Stimulated activated CD8-positive, alpha-beta memory T cell treated with anti-CD3 and anti-CD28 coated beads, Interleukin-15, amount 100 ng/mL, for 1 hour (primary cell): ENCODE results near the gene FNIP2.

Source experiments
- DNase-seq: peaks from one replicate; pipeline ENCODE4 v3.0.0-alpha.2; 2020; ENCODE audit warnings: low read depth

The FNIP2 gene

DNA sequence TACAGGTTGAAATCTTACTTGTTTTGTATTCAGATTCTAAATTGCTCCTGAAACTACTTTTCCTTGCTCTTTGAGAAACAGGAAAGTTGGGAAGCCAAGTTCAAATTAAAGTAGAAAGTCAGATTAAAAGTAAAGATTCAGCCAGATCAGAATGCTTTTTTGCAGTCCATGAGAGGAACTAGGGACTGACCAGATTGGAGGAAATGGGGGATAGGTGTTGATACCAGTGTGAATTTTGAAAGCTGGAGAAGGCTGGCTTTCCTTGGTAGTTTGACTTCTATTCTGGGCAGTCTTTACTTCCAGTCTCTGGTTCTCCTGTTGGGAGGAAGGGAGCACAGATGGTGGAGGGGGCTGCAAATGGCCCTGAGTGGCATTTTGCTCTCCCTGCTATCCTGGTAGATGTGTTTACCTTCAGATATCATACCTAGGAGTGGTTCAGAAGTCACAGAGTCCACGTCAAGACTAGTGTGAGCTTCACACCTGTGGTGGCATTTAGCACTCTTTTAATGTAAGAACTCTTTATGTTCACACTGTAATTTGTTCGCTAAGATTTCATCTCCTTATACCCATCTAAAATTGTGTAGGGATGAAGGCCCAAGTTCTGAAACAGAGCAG lies 68.8 kb downstream of the FNIP2 start:
- DNase-seq, result no peak

DNA sequence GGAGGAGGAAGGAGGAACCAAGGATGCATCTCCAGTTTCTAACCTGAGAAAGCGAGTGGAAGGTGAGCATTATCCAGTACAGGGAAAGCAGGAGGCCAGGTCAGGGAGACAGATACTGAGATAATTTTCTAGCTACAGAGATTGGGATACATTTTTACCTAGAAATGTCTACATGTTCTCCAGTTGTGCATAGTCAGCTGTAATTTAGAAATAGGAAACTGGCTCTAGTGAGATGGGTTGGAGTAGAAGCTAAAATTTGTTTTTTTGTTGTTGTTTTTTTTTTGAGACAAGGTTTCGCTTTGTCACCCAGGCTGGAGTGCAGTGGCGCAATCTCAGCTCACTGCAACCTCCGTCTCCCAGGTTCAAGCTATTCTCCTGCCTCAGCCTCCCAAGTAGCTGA lies 71.3 kb downstream of the FNIP2 start:
- DNase-seq, result no peak

DNA sequence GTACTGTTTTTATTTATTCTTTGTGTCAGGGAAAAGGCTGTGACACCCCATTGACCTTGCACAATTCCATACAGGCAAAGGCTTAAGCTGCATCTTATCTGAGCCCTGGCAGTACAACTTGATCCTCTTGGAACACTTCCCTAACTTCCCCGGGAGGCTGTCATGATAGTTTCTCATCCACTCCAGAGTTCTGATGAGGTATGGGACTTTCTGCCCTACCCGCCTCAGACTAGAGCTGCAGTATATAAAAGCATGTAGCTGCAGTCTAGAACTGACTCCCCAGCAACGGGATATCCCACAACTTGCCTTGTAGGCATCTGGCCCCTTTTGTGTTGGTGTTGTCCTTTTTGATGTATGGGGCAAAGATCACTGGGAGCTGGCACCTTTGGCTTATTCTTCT lies 72.7 kb downstream of the FNIP2 start:
- no peak for DNase-seq

DNA sequence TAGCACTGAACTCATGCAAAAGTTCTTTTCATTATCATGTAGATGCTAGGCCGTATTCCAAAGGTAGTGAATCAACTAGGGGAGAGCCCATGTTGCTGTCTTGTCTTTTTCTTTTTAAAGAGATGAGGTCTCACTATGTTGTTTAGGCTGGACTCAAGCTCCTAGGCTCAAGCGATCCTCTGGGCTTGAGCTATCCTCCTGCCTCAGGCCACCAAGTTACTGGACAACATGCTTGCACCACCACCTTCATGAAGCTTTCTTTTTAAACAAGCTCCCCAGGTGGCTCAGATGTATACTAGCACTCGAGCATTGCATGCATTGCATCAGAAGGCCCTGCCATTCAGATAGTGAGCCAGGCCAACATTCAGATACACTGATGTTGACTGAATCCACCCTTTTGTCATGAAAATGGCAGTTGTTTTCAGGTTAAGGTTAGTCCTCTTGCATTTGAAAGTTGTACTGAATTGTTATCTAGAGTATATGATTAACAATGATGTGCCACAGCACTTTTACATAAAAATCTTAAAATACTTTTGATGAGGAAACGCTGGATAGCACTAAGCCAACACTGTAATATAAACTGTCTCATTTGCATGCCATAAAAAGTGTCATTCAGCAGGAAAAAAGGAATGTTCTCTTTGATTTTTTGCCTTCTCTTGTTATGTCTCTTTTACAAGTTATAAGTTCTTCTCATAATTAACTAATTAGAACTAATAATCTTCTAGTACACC lies 76.7 kb downstream of the FNIP2 start:
- no peak for DNase-seq

DNA sequence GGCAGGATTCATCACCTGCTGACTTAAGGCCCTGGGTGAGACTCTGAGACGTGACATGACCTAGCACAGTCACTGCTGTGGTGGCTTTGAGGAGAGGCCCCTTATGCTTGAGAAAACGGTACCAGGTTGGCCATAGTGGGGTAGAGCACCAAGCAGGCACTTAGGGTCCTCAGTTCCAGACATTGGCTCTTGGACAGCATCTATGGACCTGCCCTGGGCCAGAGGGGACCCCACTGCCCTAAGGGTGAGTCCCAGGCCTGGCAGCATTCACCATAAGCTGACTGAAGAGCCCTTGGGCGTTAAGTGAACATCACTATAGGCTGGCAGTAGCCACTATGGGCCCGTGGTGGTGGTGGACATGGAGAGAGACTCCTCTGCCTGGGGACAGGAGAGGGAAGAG lies 78.7 kb downstream of the FNIP2 start:
- DNase-seq, result no peak

DNA sequence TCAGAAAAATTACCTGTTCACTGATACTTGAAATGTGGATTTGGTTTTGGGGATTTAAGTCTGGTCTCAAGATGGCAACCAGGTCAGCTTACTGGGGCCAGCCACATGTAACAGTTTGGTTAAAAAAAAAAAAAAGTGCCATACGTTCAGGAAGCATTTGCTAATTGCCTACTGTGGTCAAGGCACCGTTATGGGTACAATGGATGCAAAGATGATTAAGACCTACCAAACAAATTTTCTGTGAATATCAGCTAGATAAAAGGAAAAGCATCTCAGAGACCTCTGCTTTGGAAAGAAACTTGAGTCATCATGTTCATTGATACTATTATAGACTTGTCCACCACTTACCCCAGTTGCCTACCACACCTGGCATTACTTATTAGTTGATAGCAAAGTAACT lies 80.9 kb downstream of the FNIP2 start:
- no peak for DNase-seq

DNA sequence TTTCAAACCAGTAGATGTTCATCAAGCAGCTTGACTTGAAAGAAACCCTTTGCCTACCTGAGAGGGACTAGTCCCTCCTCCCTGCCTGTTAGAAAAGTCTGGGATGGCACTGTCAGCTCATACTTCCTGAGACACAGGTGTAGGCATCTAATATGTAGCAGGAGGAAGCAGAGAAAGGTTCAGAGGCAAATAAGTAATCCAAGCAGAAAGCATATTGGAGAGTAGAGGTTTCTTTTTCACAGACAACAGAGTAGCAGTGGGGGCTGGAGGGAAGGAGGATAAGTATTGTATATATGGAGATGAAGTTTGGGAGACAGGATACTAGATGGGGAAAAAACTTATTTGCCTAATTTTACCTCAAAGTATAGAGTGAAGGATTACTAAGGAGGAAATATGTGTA lies 81.5 kb downstream of the FNIP2 start:
- DNase-seq, result no peak

DNA sequence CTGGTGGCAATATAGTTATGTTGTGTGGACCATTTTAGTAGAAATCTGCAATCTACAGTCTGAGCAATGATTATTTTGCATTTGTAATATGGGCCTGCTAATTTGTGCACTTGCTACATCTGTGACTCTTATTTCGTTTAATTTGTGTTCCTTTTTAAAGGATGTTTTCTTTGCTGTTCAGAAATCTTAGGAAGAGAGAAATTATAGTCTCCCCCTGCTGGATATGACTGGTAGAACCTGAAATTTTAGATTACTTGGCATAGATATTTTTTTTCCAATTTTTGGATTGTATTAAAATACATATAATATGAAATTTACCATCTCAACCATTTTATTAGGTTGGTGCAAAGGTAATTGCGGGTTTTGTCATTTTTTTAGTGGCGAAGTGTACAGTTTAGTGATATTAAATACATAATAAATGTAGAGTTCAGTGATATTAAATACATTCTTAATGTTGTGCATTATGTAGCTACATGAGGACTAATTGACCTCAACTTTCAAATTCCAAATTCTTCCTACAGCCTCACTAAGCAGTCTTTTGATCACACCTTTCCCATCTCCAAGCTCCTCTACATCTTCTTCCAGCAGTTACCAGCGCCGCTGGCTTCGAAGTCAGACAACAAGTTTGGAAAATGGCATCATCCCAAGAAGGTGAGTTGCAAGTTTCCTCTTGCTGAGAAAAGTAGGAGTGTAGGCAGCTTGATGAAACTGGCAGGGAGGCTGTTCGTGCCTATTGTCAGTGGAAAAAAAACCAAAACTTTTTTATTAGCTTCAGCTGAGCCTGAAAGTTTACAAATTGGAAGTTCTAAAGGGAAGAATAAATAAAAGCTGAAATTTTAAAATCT lies 82.2 kb downstream of the FNIP2 start:
- DNase-seq, result no peak

DNA sequence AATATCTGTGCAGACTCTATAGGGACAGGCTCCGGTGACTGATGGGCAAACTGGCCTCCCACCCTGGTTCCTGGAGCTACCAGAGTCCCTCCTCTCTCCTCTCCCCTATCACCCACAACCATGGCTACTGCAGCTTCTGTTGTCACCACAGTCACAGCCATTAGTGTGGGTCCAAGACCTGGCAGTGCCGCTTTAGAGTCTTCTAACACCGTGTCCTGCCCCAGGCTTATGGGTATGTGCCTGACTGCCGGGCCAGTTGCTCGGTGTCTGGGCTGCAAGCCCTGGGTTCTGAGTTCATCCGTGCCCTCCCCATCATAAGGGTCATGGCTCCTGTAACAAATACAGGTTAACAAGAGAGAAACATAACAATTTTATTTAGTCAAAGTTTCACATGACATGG lies 85.4 kb downstream of the FNIP2 start:
- DNase-seq, result no peak

DNA sequence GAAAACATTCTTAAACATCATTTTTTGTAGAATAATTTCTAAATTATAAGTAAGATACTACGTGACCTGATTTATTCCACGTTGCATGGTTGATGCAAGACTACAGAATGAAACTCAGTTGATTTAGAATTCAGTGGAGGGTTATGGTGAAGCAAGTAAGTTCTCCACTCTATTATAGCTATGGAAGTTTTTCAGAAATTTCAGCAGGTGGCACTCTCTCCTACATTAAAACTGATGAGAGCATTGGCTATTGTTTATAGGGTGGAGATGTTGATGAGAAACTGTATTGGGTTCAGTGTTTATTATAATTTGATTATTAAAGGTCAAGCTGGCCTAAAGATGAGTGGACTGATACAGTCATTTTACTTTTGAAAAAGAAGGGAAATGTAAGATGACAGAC lies 88.0 kb downstream of the FNIP2 start:
- no peak for DNase-seq

DNA sequence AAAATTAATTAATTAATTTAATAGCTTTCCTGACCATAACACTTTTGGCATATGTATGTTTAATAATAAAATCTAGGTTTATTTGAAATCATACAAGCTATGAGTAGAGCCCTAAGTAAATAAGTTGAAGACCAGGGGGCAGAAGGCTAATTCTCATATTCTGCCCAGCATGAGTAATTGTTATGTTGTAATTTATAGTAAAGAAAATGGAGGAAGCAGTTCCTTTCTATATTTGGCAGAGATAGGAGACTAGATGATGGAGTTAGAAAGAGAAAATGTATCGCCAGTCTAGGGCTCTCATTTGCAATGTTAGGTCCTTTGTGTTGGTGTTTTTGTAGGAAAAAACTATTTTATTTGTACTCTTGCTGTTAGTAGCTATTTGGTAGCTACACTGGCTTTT lies 89.1 kb downstream of the FNIP2 start:
- DNase-seq, result no peak

DNA sequence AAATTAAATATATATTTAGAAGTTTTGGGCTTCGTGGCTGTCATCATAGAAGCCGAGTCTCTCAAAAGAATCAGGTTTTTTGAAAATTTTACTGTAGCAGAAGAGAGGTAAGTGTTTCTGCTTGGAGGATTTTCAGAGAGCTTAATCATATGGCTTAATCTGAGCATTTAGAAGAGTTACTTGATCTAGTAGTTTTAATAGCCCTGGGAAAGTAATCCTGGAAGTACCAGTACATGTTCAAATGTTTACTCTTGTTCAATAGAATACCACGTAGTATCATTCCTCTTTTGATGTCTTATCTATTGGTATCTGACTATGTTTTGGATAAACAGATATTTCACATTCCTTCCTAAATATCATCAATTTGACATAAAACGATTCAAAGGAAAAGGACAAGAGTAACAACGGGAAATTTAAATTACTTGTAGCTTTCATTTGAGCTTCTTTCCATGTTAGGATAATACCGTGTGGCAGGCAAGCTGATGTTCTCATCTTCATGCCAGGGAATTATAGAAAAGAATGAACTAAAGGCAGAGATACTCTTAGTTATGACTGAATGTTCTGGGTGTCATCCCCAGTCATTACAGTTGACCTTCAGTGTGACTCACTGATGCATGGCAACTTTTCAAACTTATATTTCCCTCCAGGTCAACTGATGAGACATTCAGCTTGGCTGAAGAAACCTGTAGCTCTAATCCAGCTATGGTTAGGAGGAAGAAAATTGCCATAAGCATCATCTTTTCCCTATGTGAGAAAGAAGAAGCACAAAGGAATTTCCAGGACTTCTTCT lies 89.8 kb downstream of the FNIP2 start:
- DNase-seq, result no peak

DNA sequence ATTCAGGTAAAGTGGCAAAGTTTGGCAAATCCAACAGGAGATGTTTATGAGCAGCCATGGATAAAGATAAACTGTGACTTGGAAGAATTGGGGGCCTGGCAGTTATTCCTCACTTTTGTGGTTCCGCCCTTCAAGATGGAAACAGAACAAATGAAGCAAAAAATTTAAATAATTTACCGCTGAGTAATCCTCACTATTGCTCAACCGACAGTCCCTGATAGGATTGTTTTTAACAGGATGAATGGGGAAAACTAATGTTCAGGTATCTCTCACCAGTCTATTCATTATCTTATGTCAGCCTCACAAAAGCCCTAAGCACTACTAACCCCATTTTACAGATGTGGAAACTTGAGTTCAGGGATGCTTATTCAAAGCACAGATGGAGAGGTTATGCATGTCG lies 90.8 kb downstream of the FNIP2 start:
- DNase-seq, result no peak

DNA sequence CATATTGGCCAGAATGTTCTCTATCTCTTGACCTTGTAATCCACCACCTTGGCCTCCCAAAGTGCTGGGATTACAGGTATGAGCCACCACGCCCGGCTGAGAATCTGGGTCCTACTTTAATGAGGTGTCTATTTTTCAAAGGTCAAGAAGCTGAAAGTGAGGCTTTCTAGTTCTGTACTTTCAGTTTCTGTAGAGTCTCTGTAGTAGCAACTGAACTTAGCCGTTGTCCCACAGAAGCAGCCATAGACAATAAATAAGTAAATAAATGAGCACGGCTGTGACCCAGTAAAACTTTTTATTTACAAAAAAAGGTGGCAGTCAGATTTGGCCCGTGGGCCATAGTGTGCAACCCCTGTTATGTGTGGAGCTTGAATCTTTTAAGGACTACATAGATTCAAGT lies 92.0 kb downstream of the FNIP2 start:
- no peak for DNase-seq

DNA sequence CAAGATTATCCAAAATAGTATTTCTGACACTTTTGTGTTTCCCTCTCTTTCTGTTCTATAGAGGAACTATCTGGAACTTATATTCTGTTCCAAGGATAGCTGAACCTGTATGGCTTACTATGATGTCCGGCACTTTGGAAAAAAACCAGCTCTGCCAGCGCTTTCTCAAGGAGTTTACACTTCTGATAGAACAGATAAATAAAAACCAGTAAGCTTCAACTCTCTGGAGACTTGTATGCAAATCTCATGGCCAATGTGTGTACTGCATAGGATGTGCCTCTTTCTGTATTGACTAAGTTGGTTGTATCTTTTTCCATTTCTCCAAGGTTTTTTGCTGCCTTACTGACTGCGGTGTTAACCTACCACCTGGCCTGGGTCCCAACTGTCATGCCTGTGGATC lies 92.5 kb downstream of the FNIP2 start:
- DNase-seq, result no peak

DNA sequence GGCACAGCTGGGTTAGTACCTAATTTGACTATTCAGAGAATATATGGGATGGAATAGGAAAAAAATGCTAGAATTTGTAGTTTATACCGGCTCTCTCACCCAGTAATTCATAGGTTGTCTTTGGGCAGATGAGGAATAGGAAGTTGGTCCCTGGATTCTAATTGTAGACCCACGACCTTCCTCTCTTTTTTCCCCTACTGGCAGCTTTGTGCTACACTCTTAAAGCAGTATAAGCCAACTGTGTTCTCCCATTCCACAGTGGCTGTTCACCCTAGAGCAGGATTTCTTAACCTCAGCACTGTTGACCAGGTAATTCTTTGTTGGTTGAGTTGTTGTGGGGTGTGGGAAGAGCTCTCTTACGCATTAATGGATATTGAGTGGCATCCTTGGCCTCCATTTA lies 92.9 kb downstream of the FNIP2 start:
- DNase-seq, result no peak

DNA sequence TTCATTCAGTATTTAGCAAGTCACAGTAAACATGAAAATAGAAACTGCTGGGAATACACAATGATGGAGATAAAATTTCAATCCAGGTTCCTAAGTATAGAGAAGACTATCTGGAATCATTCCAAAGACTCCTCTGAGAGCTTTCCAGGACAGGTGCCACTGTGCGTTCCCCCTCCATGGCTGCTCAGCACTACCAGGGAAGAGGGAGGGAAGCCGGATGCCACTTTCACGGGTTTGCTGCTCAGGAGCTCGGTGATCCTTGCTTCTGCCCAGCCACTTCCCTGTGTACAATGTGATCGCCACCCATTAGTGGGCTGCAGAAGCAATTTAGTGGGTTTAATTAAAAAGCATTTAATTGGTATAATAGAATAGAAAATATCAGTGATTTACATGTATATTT lies 94.5 kb downstream of the FNIP2 start:
- DNase-seq, result no peak

DNA sequence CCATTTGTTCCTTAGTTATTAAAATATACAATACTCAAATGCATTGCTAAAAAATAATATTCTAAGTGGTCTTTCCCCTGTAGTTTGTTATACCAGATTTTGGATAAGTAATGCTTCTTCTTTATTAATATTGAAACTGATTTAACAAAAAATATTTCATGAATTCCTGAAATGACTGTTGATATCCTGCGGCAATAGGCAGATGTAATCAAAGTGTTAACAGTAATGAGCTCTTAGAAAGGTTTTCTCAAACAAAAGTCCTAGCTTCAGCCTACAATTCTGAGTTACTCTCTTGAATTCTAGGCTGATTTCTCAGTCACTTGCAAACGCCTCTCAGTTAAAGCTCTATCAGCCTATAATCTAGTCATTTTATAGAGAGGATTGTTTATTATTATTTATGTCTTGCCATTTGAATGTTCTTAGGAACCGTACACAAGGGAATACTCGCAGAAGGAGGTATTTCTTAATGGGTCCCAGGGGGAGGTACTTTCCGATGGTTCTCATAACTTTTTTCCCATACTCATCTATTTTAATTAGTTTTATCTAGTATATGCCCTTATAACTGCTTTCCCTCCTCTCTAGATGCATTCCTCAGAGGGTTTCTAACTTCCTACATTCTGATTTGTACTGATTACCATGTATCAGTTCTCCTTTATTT lies 96.8 kb downstream of the FNIP2 start:
- no peak for DNase-seq

DNA sequence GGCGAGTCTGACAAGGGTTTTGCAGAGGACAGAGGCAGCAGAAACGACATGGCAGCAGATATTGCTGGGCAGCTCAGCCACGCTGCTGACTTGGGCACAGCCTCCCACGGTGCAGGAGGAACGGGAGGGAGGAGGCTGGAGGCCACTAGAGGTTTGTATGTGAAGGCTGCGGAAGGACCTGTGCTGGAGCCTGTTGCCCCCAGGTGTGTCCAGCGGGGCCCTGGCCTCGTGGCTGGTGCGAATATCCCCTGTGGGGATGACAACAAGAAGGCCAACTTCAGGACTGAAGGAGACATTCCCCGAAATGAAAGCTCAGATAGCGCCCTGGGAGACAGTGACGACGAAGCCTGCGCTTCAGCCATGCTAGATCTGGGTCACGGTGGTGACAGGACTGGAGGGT lies 100.2 kb downstream of the FNIP2 start:
- no peak for DNase-seq

DNA sequence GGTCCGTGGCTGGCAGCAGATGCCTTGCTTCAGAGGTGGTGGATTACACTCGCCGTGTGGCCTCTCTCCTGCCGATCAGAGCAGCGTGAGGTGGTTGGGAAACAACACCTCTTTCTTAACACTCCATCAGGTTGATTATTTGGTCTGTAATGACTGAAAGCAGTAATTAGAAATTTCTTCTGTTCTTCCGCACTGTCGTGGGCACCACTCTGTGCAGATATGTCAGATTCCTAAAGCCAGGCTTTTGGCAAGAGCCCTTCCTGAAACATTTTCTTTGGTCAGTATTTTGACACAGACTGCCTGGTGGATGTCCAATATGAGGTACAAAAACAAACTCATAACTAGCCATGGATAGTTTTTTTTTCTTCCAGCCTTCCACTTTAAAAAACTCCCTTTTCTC lies 100.9 kb downstream of the FNIP2 start:
- DNase-seq, result no peak

DNA sequence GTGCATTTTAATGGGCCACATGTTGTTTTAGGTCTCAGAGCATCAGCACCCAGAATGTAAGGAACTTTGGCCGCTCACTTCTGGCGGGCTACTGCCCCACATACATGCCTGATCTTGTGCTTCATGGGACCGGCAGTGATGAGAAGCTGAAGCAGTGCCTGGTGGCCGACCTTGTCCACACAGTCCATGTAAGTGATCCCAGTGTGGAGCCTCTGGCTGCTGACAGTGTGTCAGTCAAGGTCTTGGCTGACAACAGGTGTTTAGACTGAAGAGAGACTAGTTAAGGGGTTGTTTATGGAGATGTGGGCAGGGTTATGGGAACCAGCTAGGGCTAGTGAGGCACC lies 101.4 kb downstream of the FNIP2 start:
- no peak for DNase-seq
